ENCODE data around the gene ABCB9.

ABCB9 gene

DNA sequence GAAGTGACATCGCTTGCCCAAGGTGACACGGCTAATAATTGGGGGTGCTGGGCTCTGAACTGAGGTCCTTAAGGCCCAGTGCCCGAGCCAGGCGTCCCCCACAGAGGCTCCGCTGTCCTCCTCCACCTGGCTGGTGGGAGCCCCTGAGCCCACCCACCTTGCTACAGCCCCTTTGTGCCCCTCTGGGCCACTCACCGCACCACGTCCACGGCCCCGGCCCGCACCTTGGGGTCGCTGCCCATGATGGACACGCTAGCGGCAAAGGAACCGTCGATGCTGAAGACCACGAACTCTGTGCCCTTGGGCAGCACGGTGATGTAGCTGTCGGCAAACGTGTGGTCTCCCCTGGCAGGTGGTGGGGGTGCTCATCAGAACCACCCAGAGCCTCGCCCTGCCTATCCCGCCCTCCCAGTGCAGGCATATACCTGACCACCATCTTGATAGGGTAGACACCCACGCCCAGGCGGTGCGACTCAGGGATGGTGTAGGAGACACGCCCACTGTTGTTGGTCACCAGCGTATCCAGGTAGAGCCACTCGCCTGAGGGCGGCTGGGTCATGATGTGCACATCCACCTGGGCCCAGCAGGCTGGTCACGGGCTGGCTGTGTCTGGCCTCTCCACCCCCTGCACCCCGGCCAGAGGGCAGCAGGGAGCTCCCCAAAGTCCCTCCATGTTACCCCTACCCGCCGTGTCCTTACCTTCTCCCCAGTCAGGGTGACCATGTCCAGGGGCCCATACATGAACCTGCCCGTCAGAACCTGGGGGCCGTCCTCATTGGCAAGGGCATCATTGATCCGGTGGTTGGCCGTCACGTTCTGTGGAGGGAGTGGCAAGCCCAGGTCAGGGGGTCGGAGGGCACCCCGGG is 21.1 kb upstream of the ABCB9 start:
- ATAC-seq: no peak
- TF ChIP-seq, protein P1, sequence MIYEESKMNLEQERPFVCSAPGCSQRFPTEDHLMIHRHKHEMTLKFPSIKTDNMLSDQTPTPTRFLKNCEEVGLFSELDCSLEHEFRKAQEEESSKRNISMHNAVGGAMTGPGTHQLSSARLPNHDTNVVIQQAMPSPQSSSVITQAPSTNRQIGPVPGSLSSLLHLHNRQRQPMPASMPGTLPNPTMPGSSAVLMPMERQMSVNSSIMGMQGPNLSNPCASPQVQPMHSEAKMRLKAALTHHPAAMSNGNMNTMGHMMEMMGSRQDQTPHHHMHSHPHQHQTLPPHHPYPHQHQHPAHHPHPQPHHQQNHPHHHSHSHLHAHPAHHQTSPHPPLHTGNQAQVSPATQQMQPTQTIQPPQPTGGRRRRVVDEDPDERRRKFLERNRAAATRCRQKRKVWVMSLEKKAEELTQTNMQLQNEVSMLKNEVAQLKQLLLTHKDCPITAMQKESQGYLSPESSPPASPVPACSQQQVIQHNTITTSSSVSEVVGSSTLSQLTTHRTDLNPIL (CRISPR knock-in tag; IDR thresholded peaks at IDR 0.05; ENCODE audit: low read depth): no peak
- no peak for TF ChIP-seq OSR1 (CRISPR knock-in tag; IDR thresholded peaks at IDR 0.05)
- TF ChIP-seq RARB (CRISPR knock-in tag; IDR thresholded peaks at IDR 0.05): no peak
- TF ChIP-seq, protein P2, sequence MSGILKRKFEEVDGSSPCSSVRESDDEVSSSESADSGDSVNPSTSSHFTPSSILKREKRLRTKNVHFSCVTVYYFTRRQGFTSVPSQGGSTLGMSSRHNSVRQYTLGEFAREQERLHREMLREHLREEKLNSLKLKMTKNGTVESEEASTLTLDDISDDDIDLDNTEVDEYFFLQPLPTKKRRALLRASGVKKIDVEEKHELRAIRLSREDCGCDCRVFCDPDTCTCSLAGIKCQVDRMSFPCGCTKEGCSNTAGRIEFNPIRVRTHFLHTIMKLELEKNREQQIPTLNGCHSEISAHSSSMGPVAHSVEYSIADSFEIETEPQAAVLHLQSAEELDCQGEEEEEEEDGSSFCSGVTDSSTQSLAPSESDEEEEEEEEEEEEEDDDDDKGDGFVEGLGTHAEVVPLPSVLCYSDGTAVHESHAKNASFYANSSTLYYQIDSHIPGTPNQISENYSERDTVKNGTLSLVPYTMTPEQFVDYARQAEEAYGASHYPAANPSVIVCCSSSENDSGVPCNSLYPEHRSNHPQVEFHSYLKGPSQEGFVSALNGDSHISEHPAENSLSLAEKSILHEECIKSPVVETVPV (CRISPR knock-in tag; IDR thresholded peaks at IDR 0.05): no peak
- no peak for TF ChIP-seq ZC3H10 (CRISPR knock-in tag; IDR thresholded peaks at IDR 0.05)
- no peak for TF ChIP-seq BACH2 (CRISPR knock-in tag; IDR thresholded peaks at IDR 0.05; ENCODE audit: borderline replicate concordance)
- no peak for TF ChIP-seq ESRRG (CRISPR knock-in tag; IDR thresholded peaks at IDR 0.05)
- TF ChIP-seq SNAI2 (CRISPR knock-in tag; IDR thresholded peaks at IDR 0.05): no peak
- TF ChIP-seq ZNF70 (CRISPR knock-in tag; IDR thresholded peaks at IDR 0.05): no peak
- no peak for TF ChIP-seq GLIS3 (CRISPR knock-in tag; IDR thresholded peaks at IDR 0.05)
- TF ChIP-seq TCF4 (CRISPR knock-in tag; IDR thresholded peaks at IDR 0.05; ENCODE audit: borderline replicate concordance): no peak
- no peak for TF ChIP-seq ZNF8 (CRISPR knock-in tag; IDR thresholded peaks at IDR 0.05)
- TF ChIP-seq, protein P3, sequence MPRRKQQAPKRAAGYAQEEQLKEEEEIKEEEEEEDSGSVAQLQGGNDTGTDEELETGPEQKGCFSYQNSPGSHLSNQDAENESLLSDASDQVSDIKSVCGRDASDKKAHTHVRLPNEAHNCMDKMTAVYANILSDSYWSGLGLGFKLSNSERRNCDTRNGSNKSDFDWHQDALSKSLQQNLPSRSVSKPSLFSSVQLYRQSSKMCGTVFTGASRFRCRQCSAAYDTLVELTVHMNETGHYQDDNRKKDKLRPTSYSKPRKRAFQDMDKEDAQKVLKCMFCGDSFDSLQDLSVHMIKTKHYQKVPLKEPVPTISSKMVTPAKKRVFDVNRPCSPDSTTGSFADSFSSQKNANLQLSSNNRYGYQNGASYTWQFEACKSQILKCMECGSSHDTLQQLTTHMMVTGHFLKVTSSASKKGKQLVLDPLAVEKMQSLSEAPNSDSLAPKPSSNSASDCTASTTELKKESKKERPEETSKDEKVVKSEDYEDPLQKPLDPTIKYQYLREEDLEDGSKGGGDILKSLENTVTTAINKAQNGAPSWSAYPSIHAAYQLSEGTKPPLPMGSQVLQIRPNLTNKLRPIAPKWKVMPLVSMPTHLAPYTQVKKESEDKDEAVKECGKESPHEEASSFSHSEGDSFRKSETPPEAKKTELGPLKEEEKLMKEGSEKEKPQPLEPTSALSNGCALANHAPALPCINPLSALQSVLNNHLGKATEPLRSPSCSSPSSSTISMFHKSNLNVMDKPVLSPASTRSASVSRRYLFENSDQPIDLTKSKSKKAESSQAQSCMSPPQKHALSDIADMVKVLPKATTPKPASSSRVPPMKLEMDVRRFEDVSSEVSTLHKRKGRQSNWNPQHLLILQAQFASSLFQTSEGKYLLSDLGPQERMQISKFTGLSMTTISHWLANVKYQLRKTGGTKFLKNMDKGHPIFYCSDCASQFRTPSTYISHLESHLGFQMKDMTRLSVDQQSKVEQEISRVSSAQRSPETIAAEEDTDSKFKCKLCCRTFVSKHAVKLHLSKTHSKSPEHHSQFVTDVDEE (CRISPR knock-in tag; IDR thresholded peaks at IDR 0.05): no peak
- TF ChIP-seq TOX (CRISPR knock-in tag; IDR thresholded peaks at IDR 0.05; ENCODE audit: borderline replicate concordance): no peak
- TF ChIP-seq ZNF565 (CRISPR knock-in tag; conservative IDR thresholded peaks at IDR 0.05; ENCODE audit: low read depth): no peak
- no peak for TF ChIP-seq ZFP3 (CRISPR knock-in tag; IDR thresholded peaks at IDR 0.05)
- no peak for TF ChIP-seq PPARA (CRISPR knock-in tag; IDR thresholded peaks at IDR 0.05; ENCODE audit: borderline replicate concordance)
- no peak for TF ChIP-seq ISL1 (CRISPR knock-in tag; IDR thresholded peaks at IDR 0.05)
- TF ChIP-seq ZFP30 (CRISPR knock-in tag; IDR thresholded peaks at IDR 0.05): no peak
- TF ChIP-seq, protein P4, sequence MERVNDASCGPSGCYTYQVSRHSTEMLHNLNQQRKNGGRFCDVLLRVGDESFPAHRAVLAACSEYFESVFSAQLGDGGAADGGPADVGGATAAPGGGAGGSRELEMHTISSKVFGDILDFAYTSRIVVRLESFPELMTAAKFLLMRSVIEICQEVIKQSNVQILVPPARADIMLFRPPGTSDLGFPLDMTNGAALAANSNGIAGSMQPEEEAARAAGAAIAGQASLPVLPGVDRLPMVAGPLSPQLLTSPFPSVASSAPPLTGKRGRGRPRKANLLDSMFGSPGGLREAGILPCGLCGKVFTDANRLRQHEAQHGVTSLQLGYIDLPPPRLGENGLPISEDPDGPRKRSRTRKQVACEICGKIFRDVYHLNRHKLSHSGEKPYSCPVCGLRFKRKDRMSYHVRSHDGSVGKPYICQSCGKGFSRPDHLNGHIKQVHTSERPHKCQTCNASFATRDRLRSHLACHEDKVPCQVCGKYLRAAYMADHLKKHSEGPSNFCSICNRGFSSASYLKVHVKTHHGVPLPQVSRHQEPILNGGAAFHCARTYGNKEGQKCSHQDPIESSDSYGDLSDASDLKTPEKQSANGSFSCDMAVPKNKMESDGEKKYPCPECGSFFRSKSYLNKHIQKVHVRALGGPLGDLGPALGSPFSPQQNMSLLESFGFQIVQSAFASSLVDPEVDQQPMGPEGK (CRISPR knock-in tag; IDR thresholded peaks at IDR 0.05; ENCODE audit: borderline replicate concordance): no peak

DNA sequence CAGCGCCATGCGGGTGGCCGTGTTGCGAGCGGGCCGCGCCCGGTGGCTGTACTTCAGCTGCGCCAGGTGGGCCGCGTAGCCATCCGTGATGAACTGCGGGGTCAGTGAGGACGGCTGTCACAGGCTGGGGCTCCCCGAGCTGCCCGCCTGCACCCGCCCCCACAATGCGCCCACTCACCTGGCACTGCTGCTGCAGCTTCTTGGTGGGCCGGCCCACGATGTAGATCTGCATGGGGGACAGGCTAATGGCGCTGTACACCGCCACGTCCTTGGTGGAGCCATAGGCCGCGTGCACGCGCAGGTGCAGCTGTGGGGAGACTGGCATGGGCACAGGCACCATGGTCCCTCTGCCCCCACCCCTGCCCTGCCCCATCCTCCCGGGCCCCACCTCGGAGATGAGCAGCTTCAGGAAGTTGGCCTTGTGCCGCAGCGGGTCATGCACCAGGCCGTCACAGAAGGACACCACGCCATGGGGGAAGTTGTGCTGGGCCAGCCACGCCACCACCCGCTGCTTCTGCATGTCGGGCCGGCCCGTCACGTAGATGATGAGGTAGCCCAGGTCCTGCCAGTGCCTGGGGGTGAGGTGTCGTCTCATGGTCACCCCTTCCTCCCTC is 20.1 kb upstream of the ABCB9 start:
- no peak for TF ChIP-seq BACH2 (CRISPR knock-in tag; IDR thresholded peaks at IDR 0.05; ENCODE audit: borderline replicate concordance)
- TF ChIP-seq, protein P4 (CRISPR knock-in tag; IDR thresholded peaks at IDR 0.05; ENCODE audit: borderline replicate concordance): no peak
- no peak for TF ChIP-seq SNAI2 (CRISPR knock-in tag; IDR thresholded peaks at IDR 0.05)
- TF ChIP-seq ZFP30 (CRISPR knock-in tag; IDR thresholded peaks at IDR 0.05): no peak
- no peak for TF ChIP-seq CSDC2 (CRISPR knock-in tag; IDR thresholded peaks at IDR 0.05)
- TF ChIP-seq, protein P3 (CRISPR knock-in tag; IDR thresholded peaks at IDR 0.05): no peak
- TF ChIP-seq ZC3H10 (CRISPR knock-in tag; IDR thresholded peaks at IDR 0.05): no peak
- no peak for TF ChIP-seq ZNF8 (CRISPR knock-in tag; IDR thresholded peaks at IDR 0.05)
- no peak for TF ChIP-seq ESRRG (CRISPR knock-in tag; IDR thresholded peaks at IDR 0.05)
- no peak for ATAC-seq

Data from SK-N-SH treated with all-trans-retinoic acid at 6 μM for 48 hours (cell line).